Suppressor macrophage treated with lipopolysaccharide for 1 hour (primary cell): ENCODE data around the gene NOTCH1.
"Not testable (repeated sequence)": the region's sequence is repeated elsewhere in the genome, so short reads cannot be mapped to it uniquely, and the experiment has no call there.

ENCODE experiments used
- DNase-seq, 3 donors: peaks; one replicate each; pipeline ENCODE4 v3.0.0-alpha.2; 2020 to 2022

NOTCH1 gene

DNA sequence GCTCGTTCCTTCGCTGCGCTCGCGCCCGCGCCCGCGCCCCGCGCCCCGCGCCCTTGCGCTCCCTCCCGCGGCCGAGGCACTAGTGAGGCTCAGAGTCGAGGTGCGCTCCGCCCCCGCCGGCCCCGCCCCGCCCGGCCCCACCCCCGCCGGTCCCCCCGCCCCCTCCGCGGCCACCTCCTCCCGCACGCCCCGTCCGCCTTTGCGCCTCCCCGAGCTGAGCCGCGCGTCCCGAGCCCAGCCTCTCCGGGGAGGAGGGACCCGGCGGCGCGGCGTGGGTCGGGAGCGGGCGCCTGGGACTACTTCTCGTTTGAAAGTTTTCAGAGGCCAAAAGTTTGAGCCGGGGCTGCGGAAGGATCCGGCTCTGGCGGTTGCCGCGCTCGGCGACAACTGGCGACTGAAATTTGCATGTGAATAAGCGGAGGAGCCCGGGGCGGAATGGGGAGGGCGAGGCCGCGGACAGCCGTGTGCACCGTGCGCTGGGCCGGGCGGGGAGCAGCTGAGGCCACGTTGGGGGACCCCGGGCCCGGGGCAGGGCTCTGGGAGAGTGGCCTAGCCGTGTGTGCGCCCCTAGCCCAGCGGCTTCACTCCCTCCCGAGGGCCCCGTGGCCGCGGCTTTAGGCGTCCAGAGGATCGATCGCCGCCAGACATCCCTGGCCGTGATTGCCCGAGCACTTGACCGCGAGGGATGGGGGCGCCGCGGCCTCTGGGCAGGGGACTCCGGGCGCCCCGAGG, at the start of gene NOTCH1:
TSS of gene NOTCH1 (minus strand) at position 84 of the 732 bp plus-strand sequence. CDS start 262 bp downstream, outside the sequence.
- peak; percentile 98 to 99 (median 98) for DNase-seq

DNA sequence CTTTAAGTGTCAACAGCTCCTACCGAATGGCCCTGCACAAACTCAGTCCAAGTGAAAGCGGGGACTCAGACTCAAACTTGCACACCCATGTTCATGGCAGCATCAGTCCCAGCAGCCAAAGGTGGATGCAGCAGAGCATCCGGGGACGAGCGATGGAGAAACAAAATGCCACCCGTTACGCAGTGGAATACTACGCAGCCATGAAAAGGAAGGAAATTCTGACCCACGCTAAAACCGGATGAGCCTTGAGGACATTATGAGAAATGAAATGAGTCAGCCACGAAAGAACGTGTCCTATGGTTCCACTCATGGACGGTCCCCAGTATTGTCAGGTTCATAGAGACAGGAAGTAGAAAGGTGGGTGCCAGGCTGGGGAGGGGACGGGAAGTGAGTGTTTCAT, 48.6 kb upstream of the NOTCH1 start:
- no peak for DNase-seq

DNA sequence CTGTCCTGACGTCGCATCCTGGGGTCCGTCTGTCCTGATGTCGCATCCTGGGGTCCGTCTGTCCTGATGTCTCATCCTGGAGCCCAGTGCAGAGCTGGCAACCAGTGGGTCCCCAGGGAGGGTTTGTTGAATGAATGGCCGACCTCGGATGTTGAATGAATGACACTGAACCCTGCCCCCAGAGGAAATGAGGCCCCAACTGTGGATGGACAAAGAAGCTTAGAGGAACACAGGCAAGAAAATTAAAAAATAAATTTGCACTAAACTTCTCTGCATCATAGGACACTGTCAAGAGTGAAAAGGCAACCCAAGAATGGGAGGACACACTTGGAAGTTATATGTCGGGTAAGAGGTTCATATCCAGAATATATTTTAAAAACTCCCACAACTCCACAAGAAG, 47.7 kb upstream of the NOTCH1 start:
- no peak for DNase-seq

DNA sequence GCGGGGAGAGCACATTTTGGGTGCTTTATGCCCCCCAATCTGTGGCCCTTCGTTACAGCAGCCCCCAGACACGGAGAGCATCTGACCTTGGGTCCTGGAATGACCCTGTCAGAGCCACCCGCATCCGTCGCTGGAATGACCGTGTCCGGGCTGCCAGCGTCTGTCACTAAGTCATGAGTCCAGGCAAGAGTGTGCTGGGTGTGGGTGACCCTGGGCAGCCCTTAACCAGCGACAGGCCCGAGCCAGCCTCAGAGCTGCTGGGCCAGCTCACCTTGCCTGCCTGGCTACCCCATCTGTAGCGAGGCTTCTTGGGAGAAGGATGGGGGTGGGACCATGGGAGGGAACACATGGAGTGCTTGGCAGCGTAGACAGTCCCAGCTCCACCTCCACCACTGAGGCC, 46.8 kb upstream of the NOTCH1 start:
- no peak for DNase-seq

DNA sequence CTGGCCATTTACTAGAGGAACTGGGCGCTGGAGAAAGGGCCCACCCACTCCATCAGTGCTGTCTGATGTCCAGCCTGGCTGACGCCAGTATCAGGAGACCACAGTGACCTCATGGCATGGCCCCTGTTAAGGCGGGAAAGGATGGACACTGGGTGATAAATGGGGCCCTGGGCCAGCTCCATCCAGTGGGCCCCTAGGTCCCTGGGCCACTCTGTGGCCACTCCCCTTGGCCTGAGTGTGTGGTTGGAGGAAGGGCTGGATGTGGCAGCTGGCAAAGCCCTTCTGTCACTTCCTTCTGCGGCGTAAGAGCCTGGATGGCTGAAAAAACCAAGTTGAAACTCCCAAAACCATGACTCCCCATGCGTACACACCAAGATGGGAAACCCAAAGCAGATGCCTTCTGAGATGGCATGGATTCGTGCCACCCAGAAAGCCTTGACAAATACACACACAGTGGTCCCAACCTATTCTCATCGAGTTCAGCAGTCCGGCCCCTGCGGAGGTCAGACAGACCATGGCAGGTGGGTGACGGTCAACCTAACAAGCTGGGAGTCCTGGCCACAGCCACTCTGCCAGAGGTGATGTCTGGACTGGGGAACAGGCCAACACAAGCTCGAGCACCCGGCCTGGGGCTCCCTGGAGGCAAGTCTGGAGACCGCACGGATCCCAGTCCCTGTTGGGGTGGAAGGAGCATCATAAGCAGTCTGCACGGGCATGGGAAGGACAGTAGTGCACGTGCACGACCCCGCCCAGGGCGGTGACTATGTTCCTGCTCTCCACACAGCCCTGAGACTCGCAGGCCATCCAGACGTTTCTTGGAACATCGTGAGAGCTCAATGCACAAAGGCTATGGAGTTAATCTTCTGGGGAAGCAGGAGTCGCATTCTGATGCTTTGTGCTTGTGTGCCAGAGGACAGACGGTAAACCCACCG, 45.2 kb upstream of the NOTCH1 start:
- DNase-seq: peak; percentile 65 to 73 (median 67)

DNA sequence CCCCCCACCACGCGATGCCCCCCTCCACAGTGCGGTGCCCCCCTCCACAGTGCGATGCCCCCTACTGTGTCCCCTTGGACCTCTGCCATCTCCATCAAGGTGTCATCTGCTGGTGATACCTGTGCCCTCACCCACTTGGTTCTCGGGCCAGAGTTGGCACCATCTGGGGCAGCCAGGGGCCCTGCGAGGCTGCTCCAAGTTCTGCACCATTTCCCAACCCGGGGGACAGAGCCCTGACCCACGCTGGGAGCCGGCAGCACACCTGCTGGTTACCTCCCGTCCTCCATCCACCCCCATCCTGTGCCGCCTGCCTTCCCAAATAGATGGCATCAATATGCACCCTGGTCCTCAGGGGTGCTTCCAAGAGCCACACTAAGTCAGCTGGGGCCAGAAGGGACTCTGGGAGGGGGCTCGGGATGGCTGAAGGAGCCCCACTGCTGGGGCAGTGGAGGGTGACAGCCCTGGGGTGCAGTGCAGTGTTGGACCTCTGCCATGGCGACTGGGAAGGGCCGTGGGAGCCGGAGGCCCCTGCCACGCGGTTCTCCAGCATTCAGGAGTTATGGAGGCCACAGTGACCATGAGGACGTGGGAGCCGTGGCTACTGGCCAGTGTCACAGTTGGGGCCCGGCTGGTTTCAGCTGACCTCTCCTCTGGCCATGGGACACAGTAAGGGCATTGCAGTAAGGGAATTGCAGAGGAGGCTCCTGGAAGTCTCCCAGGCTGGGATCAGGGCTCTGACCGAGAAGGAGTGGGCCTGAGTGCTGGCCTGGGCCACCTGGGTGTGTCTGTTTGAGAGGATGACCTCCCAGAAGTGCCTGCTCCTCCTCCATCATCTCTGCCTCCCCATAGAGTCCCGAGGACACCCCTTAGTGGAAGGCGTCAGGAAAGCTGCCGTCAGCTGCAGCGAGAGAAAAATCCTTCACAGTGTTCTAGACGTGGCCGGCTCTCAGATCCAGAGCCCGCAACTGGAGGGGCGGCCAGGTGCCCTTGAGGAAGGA, 44.2 kb upstream of the NOTCH1 start:
- no peak for DNase-seq

DNA sequence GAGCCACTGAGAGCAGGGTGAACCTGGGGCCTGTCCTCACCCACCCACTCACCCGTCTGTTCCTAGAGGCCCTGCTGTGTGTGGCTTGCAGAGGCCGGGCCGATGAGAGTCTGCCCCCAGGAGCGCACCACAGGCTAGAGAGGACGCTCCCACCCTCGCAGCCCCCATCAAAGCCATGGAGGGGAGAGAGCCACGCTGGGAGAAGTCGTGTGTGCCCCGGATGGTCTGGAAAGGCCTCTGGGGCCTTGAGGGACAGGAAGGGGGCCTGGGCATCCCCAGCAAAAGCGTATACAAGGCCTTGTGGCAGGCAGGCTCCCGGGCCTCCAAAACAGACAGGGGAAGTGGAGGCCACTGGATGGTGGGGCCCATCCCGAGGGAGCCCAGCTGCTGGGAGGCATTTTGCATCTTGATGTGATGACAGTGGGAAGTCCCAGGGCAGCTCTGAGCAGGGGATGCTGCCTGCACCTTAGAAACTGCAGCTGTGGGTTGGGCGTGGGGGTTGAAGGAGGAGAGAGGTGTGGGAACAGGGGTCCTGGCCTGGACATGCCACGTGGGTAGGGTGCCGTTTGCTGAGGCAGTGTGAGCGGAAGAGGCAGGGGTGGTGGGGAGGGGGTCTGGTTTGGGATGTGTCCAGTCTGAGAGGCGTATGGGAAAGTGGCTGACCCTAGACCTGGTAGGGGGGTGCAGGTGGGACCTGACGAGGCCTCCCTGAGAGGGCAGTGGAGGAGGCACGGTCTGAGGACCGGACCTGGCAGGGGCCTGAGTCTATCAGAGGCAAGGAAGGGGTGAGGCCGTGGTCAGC, 43.0 kb upstream of the NOTCH1 start:
- DNase-seq: no peak

DNA sequence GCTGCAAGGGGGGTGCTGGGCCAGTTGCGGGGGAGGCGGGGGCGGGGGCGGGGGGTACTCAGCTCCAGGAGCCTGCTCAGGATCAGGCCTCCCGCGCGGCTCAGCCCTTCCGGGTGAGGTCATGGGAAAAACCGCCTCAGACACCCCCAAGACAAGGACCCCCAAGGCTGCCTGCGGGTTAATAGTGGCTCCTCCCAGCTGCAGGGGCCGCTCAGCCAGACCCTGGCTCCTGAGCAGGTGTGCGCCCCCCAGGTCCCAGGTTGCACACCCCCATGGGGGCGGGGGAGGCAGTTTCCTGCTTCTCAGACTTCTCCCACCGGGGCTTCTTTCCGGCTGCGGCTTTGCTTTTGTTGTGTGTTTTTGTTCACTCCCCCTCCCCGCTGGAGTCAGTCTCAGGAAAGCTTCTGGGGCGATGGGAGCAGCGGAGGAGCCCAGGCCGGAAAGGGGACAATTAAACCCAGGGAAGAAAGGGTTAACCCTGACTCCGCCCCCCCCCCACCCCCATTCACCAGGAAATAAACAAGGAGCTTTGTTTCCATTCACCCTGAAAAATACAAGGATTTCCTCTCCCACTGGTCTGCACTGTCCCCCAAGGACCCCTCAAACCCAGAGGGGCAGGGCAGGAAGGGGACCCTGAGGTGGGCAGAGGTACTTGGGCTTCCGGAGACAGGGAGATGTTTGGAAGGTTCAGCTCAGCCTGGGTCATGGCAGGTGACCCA, 42.3 kb upstream of the NOTCH1 start:
- DNase-seq: no peak

DNA sequence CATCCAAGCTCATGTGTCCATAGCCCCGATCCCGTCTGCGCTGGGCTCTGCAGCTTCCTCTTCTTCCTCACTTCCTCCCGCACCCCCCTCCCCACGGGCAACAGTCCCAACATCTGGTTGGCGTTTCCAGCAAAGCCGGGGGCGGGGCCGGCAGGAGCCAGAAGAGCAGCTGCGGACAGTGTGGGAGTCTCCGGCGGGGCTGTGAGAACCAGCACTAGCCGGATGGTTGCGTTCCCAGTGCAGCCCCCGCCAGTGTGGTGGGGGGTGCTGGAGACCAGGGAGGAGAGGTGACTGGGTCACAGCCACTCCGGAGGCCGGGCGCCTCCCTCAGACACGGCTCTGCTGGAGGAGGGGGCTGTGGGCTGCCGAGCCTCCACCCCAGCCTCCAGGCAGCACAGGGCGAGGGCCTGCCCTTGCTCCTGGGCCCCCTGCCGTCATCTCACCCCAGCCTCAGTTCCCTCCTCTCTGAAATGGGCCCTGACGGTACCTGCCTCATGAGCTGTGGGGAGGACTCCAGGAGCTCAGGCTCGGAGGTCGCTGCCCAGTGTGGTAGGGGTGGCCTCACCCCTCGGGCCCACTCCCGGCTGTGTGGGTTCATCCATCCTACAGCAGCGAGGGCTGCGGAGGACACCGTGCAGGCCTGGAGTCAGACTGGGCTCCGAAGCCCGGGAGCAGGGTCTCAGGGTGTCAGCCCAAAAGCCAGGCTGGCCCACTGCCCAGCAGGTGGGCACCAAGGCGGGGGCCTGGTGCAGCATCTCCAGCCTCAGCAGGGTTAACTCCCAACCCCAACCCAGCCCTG, 41.5 kb upstream of the NOTCH1 start:
- peak; percentile 83 to 93 (median 83) for DNase-seq

DNA sequence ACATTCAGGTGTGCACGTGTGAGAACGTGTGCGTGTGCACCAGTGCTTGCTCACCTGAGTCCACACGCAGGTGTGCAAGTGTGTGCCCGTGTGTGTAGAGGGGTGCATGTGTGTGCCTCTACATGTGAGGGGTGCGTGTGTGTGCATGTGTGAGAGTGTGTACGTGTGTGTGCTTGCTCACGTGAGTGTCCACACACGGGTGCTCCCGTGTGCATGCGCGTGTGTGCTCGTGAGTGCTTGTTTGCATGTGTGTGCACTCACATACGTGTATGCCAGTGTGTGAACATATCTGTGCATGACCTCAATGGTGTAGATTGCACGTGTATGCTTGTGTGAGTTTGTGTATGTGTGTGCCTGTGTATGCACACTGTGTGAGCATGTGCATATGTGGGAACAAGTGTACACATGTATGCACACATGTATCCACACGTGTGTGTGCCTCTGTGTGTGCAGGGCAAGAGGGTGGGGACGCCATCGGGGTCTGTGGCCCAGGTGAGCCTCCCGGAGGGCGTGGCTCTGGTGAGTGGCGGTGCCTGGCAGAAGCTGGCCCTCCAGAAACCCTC, 40.6 kb upstream of the NOTCH1 start:
- DNase-seq: no peak

DNA sequence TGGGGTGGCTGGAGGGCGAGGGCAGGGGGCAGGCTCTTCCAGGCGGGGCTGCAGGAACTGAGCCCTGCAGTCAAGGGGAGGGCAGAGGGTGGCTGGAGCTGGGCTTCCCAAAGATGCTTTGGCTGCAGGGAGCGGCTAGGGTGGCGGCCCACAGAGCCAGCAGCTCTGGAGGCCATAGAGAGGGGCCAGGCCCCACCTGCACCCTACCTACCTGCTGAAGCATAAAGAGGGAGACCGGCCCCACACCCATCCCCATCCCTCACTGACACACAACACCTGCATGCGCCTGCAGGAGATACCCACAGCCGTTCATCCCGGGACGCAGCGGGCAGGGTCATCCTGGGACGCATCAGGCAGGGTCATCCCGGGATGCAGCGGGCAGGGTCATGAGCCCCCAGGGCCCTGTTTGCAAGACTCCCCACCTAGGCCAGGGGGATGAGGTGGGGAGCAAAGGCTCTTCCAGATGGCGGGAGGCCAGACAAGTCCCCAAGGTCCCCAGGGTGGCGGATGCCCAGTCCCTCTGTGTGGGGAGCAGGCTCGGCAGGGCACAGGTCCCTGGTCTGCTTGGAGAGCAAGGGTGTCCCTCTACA, 39.8 kb upstream of the NOTCH1 start:
- DNase-seq: no peak

DNA sequence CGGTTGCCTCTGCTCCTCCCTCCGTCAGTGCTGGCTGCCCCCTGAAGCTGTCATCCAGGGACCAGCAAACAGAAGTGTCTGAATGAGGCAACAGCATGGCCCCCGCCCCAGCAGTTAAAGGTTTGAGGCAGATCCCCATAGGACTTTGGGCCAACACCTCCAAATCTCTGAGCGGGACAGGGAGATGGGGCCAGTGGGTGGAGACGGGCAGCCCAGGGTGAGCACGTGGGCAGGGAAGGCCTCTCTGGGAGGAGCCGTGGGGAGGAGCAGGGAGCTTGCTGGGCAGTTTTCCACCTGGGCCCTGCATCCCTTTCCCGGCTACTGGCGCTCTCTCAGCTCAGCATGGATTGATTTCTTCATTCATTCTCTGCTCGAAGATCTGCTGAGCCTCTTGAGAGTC, 39.1 kb upstream of the NOTCH1 start:
- DNase-seq: no peak

DNA sequence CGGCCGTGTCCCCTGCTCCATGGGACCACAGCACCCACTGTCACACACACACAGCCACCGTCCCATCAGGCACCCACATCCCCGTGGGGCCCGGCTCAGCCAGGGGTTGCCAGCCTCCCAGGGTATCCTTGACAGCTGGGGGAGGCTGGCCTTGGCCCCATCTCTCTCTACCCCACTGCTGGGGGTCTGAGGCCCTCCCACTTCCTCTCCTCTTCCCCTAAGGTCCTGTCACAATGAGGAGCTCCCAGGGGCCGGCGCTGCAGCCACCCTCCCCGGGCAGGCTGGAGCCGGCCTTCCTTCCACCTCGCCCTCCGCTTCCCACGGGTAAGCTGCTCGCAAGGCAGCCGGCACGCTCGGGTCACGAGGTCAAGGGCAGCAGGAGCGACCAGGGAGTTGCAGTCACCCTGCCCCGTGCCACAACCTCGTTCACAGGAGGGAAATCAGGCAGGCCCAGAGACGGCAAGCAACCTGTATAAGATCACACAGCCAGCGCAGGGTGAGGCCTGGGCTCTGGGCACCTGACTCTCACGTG, 38.6 kb upstream of the NOTCH1 start:
- DNase-seq: no peak

DNA sequence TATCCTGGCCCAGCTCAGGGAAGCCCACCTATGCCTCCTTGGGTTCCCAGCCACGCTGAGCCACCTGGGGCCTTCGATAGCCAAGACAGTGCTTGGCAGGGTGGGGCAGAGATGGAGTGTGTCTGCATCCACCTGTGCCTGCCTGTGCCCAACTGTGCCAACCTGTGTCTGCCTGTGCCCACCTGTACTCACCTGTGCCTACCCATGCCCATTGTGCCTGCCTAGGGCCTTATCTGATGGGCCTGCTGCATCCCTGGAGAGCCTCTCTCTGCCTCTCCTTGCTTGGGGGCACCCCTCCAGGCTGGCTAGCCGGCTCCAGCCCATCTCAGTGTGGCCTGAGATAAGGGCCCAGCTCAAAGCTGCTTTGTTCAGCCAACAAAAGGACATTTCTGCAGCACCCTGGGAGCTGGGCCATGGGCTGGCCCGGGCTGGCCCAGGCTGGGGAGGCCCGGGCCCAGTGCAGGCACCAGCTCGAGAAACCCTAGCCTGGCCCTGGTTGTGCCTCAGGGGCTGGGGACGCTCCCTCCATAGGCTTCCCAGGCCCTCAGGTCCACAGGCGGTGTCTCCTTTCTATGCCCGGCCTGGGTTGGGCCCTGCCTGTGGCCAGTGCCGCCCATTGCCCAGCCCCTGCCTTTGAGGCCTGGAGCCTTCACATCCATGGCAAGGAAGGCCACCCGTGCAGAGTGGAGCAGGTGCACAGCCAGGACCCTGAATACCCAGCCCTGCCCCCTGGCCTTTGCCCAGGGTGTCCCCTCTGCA, 37.3 kb upstream of the NOTCH1 start:
- no peak for DNase-seq

DNA sequence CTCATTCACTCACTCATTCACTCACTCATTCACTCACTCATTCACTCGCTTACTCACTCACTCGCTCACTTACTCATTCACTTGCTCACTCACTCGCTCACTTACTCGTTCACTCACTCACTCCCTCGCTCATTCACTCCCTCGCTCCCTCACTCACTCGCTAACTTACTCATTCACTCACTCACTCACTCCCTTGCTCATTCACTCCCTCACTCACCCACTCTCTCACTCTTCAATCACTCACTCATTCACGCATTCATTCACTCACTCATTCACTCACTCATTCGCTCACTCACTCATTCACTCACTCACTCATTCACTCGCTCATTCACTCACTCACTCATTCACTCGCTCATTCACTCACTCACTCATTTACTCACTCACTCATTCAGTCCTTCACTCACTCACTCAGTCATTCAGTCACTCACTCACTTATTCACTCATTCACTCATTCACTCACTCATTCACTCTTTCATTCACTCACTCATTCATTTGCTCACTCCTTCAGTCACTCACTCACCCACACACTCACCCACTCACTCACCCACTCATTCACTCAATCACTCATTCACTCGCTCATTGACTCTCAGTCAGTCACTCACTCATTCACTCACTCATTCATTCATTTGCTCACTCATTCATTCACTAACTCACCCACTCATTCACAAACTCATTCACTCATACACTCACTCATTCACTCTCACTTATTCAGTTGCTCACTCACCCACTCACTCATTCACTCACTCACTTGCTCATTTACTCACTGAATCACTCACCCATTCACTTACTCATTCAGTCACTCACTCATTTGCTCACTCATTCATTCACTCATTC, 36.0 kb upstream of the NOTCH1 start:
- no peak for DNase-seq

DNA sequence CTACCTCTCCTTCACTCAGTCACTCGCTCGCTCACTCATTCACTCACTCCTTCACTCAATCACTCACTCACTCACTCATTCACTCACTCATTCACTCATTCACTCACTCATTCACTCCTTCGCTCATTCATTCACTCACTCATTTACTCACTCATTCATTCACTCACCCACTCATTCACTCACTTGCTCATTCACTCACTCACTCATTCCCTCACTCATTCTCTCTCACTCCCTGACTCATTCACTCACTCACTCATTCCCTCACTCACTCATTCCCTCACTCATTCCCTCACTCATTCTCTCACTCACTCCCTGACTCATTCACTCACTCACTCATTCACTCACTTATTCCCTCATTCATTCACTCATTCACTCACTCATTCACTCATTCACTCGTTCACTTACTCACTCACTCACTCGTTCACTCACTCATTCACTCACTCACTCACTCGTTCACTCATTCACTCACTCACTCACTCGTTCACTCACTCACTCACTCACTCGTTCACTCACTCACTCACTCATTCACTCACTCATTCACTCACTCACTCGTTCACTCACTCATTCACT, 33.9 kb upstream of the NOTCH1 start:
- DNase-seq: not testable (repeated sequence)
